ENCODE measurements around the gene HNRNPL. TPM values are rescaled to one million over a fixed set of nuclear protein-coding genes. Genes with fewer than 3 reads are reported as not detected.
"Not testable (repeated sequence)": the region's sequence is repeated elsewhere in the genome, so short reads cannot be mapped to it uniquely, and the experiment has no call there.

HNRNPL gene
- total RNA-seq, 1 experiment from 2014 or later = 710 TPM

DNA sequence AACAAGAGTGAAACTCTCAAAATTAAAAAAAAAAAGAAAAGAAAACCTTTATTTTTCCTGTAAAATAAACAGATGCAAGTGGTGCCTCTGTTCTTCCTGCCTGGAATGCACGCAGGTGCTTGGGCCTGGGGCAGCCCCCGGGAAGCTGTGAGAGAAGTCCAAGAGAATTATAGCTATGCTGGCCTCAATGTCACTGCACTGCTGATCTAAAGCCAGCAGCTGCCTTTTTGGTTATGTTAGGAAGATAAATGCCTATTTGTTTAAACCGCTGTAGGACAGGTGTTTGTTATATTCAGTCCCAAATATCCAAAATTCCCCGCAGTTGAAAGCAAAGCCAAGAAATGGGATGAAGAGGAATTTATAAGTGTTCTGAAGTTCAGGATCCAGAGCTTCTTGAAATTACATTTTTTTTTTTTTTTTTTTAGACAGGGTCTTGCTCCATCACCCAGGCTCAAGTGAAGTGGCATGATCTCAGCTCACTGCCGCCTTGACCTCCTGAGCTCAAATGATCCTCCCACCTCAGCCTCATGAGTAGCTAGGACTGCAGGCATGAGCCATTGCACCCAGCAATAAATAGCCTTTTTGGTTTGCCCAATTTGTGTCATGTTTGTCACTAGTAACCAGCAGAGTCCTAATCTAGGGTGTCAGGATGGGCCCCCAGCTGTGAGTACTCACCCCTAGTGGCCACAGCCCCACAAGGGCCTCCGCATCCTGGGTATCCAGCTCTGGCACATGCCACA, 26.0 kb upstream of the HNRNPL start:
- Histone ChIP-seq H3K79me2 (ENCODE audit: insufficient read depth, low read length) (no peaks in the 10 kb centered on the region), H3K23ac (ENCODE audit: insufficient read length, low read depth, low read length) (no peak overlapping the region), H2BK15ac (ENCODE audit: low read depth, low read length) (no peak overlapping the region), H2BK20ac (ENCODE audit: low read depth, low read length, poor library complexity, severe bottlenecking) (no peak overlapping the region), H3K27ac (ENCODE audit: insufficient read length, low read depth, low read length) (no peak overlapping the region), H3K4ac (ENCODE audit: low read depth, low read length) (no peak overlapping the region), H3K9me3 (ENCODE audit: control insufficient read depth, low read depth, low read length) (no peaks in the 10 kb centered on the region), H4K8ac (replicated peaks; ENCODE audit: insufficient read length, low read depth, low read length) (no peak overlapping the region), H3K4me1 (ENCODE audit: insufficient read depth, low read length) (peaks cover 3% of the 10 kb centered on the region; the same call in 1 of the 2 replicates), H3T11ph (ENCODE audit: low read length) (no peak overlapping the region), H2AK5ac (ENCODE audit: insufficient read length, low read length) (no peak overlapping the region), H2BK12ac (ENCODE audit: insufficient read length, low read depth, low read length) (no peak overlapping the region), H3K56ac (ENCODE audit: insufficient read length, low read depth, low read length) (no peak overlapping the region), H3K9ac (ENCODE audit: extremely low read depth, insufficient read length, low read length) (no peak overlapping the region), H3K23me2 (ENCODE audit: insufficient read length, low read depth, low read length, poor library complexity, severe bottlenecking) (no peaks in the 10 kb centered on the region), H3K79me1 (ENCODE audit: insufficient read depth, low read depth, low read length, poor library complexity, severe bottlenecking) (no peaks in the 10 kb centered on the region), H2BK5ac (ENCODE audit: insufficient read length, low read length) (no peak overlapping the region), H2AFZ (ENCODE audit: low read length) (no peak overlapping the region), H4K91ac (ENCODE audit: insufficient read length, low read depth, low read length) (no peak overlapping the region), H4K5ac (ENCODE audit: insufficient read length, low read depth, low read length) (no peak overlapping the region), H3K14ac (ENCODE audit: insufficient read depth, low read length) (no peak overlapping the region), H4K20me1 (ENCODE audit: control insufficient read depth, insufficient read depth, insufficient read length) (no peaks in the 10 kb centered on the region), H3K18ac (ENCODE audit: insufficient read length, low read depth, low read length) (no peak overlapping the region), H2BK120ac (ENCODE audit: low read depth, low read length, poor library complexity, severe bottlenecking) (no peak overlapping the region), H3K4me2 (ENCODE audit: insufficient read depth, insufficient read length, low read length) (no peak overlapping the region), H3K27me3 (ENCODE audit: insufficient read depth, low read length) (peaks cover 2% of the 10 kb centered on the region)
- Mint-ChIP-seq H3K9me3 (no peaks in the 10 kb centered on the region), H3K4me1 (peaks cover 19 to 26% of the 10 kb centered on the region in 2 experiments), H3K27ac (peak overlapping the region in 2 of 3 experiments; percentile 40 to 85; a peak in 2 of 7 replicates), H3K27me3 (ENCODE audit: low read depth) (peaks cover 2% of the 10 kb centered on the region), H3K36me3 (ENCODE audit: insufficient read depth in 1 of 3, low read depth in 3 of 3) (no peaks in the 10 kb centered on the region), H3K4me3 (no peak overlapping the region; a peak in 1 of 5 replicates)
- no peak for DNase-seq
- no peak; the same call in 1 of the 3 replicates for TF ChIP-seq CTCF (conservative IDR thresholded peaks at IDR 0.05)
- no CpG with 5 or more reads among the region's 6 CpGs for WGBS (ENCODE audit: extremely low coverage, insufficient read length, low lambda C conversion rate)

GRCh38 chr19:38873400-38873799, 23.6 kb upstream of the HNRNPL start:
- not testable (repeated sequence) for H3K79me2 ChIP-seq (ENCODE audit: insufficient read depth, low read length); H3K27ac ChIP-seq (ENCODE audit: insufficient read length, low read depth, low read length); DNase-seq; H3K36me3 Mint-ChIP-seq (ENCODE audit: insufficient read depth in 1 of 3, low read depth in 3 of 3); H3T11ph ChIP-seq (ENCODE audit: low read length); H4K91ac ChIP-seq (ENCODE audit: insufficient read length, low read depth, low read length); H3K9me3 ChIP-seq (ENCODE audit: control insufficient read depth, low read depth, low read length); H4K5ac ChIP-seq (ENCODE audit: insufficient read length, low read depth, low read length); H2AFZ ChIP-seq (ENCODE audit: low read length); H2BK5ac ChIP-seq (ENCODE audit: insufficient read length, low read length); H2BK20ac ChIP-seq (ENCODE audit: low read depth, low read length, poor library complexity, severe bottlenecking); H3K4me2 ChIP-seq (ENCODE audit: insufficient read depth, insufficient read length, low read length); H3K18ac ChIP-seq (ENCODE audit: insufficient read length, low read depth, low read length); H3K23me2 ChIP-seq (ENCODE audit: insufficient read length, low read depth, low read length, poor library complexity, severe bottlenecking); H2BK12ac ChIP-seq (ENCODE audit: insufficient read length, low read depth, low read length); H3K4ac ChIP-seq (ENCODE audit: low read depth, low read length); H3K4me3 Mint-ChIP-seq; H2BK120ac ChIP-seq (ENCODE audit: low read depth, low read length, poor library complexity, severe bottlenecking); H3K9ac ChIP-seq (ENCODE audit: extremely low read depth, insufficient read length, low read length); H3K4me1 ChIP-seq (ENCODE audit: insufficient read depth, low read length); H4K20me1 ChIP-seq (ENCODE audit: control insufficient read depth, insufficient read depth, insufficient read length); H2BK15ac ChIP-seq (ENCODE audit: low read depth, low read length); H3K79me1 ChIP-seq (ENCODE audit: insufficient read depth, low read depth, low read length, poor library complexity, severe bottlenecking); H2AK5ac ChIP-seq (ENCODE audit: insufficient read length, low read length); H4K8ac ChIP-seq (replicated peaks; ENCODE audit: insufficient read length, low read depth, low read length); H3K27me3 ChIP-seq (ENCODE audit: insufficient read depth, low read length); H3K9me3 Mint-ChIP-seq; H3K56ac ChIP-seq (ENCODE audit: insufficient read length, low read depth, low read length); H3K14ac ChIP-seq (ENCODE audit: insufficient read depth, low read length); H3K23ac ChIP-seq (ENCODE audit: insufficient read length, low read depth, low read length)
- Mint-ChIP-seq H3K27me3 (ENCODE audit: low read depth) (peaks cover 10% of the 10 kb centered on the region), H3K4me1 (peaks cover 20 to 23% of the 10 kb centered on the region in 2 experiments), H3K27ac (peak overlapping the region in 1 of 3 experiments; percentile 8; a peak in 1 of 7 replicates)
- WGBS (ENCODE audit: extremely low coverage, insufficient read length, low lambda C conversion rate) = no CpG with 5 or more reads among the region's 10 CpGs
